ENCODE measurements around the gene SMURF1.

DNA sequence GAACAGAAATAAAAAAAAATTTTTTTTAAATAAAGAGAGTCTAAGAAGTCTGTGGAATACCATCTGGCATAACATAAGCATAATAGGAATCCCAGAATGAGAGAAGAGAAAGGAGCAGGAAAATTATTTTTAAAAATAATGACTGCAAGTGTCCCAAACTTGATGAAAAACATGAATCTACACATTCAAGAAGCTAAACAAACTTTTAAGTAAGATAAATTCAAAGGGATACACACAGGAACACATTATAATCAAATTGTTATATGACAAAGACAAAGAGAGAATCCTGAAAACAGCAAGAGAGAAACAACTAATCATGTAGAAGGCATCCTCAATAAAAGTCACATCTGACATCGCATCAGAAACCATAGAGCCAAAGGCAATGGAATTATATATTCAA lies 30.9 kb downstream of the SMURF1 start:
- TF ChIP-seq, protein P1, sequence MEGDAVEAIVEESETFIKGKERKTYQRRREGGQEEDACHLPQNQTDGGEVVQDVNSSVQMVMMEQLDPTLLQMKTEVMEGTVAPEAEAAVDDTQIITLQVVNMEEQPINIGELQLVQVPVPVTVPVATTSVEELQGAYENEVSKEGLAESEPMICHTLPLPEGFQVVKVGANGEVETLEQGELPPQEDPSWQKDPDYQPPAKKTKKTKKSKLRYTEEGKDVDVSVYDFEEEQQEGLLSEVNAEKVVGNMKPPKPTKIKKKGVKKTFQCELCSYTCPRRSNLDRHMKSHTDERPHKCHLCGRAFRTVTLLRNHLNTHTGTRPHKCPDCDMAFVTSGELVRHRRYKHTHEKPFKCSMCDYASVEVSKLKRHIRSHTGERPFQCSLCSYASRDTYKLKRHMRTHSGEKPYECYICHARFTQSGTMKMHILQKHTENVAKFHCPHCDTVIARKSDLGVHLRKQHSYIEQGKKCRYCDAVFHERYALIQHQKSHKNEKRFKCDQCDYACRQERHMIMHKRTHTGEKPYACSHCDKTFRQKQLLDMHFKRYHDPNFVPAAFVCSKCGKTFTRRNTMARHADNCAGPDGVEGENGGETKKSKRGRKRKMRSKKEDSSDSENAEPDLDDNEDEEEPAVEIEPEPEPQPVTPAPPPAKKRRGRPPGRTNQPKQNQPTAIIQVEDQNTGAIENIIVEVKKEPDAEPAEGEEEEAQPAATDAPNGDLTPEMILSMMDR (IDR thresholded peaks at IDR 0.05), result no peak
- no peak for TF ChIP-seq POLR2A (IDR thresholded peaks at IDR 0.05)
